Measurements from ENCODE around the gene DPP6. TPM values are rescaled to one million over a fixed set of nuclear protein-coding genes. Genes with fewer than 3 reads are reported as not detected.

Gene DPP6
- total and polyA plus RNA-seq, 8 donors, result 1.0 to 11.2 (median 2.6) TPM

GRCh38 chr7:154345093-154345492, 292.9 kb downstream of the DPP6 start:
- ATAC-seq, result no peak
- Histone ChIP-seq H3K36me3 (no peaks in the 10 kb centered on the region), H3K4me3 (no peak overlapping the region), H3K27ac (no peak overlapping the region), H3K27me3 (peaks cover 0 to 3% (median 0%) of the 10 kb centered on the region in 4 donors), H3K9me3 (no peaks in the 10 kb centered on the region), H3K4me1 (no peaks in the 10 kb centered on the region)
- DNase-seq, result no peak
- 63 to 65% methylated on average over 5 of the region's 5 CpGs for WGBS, 2 donors
- no peak for FAIRE-seq
- TF ChIP-seq CTCF (IDR thresholded peaks at IDR 0.05), result no peak
- intact Hi-C loops (cut with DNase I), result no loop called here

- intact Hi-C loops (cut with DNase I), result no loop called here
- no peak for FAIRE-seq
Observed at GRCh38 chr7:154347700-154348266, 295.6 kb downstream of the DPP6 start.

GRCh38 chr7:154350892-154351291, 298.7 kb downstream of the DPP6 start:
- H3K27ac ChIP-seq, result no peak overlapping the region
- WGBS, 2 donors, result 79 to 88% methylated on average over 6 of the region's 6 CpGs
- no peak for ATAC-seq
- no peaks in the 10 kb centered on the region for H3K4me1 ChIP-seq
- H3K27me3 ChIP-seq, result no peaks in the 10 kb centered on the region
- no peak for TF ChIP-seq CTCF (IDR thresholded peaks at IDR 0.05)
- no peak overlapping the region for H3K4me3 ChIP-seq
- FAIRE-seq, result no peak
- intact Hi-C loops (cut with DNase I), result no loop called here
- H3K36me3 ChIP-seq, result no peaks in the 10 kb centered on the region
- DNase-seq, result no peak
- no peaks in the 10 kb centered on the region for H3K9me3 ChIP-seq

More at GRCh38 chr7:154347700-154348266, 295.6 kb downstream of the DPP6 start:
- no peak for ATAC-seq
- Histone ChIP-seq H3K27me3 (no peaks in the 10 kb centered on the region), H3K4me3 (no peak overlapping the region), H3K36me3 (no peaks in the 10 kb centered on the region), H3K27ac (no peak overlapping the region), H3K9me3 (no peaks in the 10 kb centered on the region), H3K4me1 (no peaks in the 10 kb centered on the region)
- WGBS, 2 donors, result 42 to 49% methylated on average over 3 of the region's 3 CpGs
- TF ChIP-seq CTCF (IDR thresholded peaks at IDR 0.05), result no peak
- DNase-seq, result no peak

- DNase-seq, result no peak
- Histone ChIP-seq H3K4me3 (no peak overlapping the region), H3K4me1 (no peaks in the 10 kb centered on the region), H3K27me3 (no peaks in the 10 kb centered on the region), H3K27ac (no peak overlapping the region), H3K9me3 (no peaks in the 10 kb centered on the region), H3K36me3 (no peaks in the 10 kb centered on the region)
- FAIRE-seq, result no peak
- ATAC-seq, result no peak
- TF ChIP-seq CTCF (IDR thresholded peaks at IDR 0.05), result no peak
- 45 to 50% methylated on average over 5 of the region's 5 CpGs for WGBS, 2 donors
- intact Hi-C loops (cut with DNase I), result no loop called here
Observed at GRCh38 chr7:154353355-154353767, 301.2 kb downstream of the DPP6 start.

GRCh38 chr7:154364170-154364569, 312.0 kb downstream of the DPP6 start:
- Histone ChIP-seq H3K27me3 (no peaks in the 10 kb centered on the region), H3K36me3 (no peaks in the 10 kb centered on the region), H3K4me1 (no peaks in the 10 kb centered on the region), H3K4me3 (no peak overlapping the region), H3K9me3 (no peaks in the 10 kb centered on the region), H3K27ac (no peak overlapping the region)
- DNase-seq (no peak), FAIRE-seq (no peak), ATAC-seq (no peak)
- intact Hi-C loops (cut with DNase I), result no loop called here
- TF ChIP-seq CTCF (IDR thresholded peaks at IDR 0.05), result no peak
- WGBS, 2 donors, result 56 to 68% methylated on average over 6 of the region's 6 CpGs
